ENCODE data around the gene POLR1B.
"Not testable (repeated sequence)": the region's sequence is repeated elsewhere in the genome, so short reads cannot be mapped to it uniquely, and the experiment has no call there.

The POLR1B gene

DNA sequence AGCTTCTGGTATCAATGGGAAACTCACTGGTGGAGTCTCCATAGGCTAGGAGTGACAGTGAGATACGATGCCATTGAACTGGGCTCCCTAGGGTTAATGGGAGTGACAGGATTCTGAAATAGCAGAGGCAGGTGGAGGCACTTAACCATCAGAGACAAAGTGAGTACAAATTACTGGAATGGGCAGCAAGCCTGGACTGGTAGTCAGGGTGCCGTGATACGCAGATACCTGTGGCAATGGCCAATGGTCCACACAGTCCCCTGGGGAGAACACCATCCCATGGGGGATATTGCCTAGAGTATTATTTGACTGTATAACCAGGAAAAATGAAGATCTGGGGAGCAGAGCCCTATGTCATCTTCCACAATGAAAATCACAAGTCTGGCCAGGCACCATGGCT is 59.5 kb downstream of the POLR1B start:
- DNase-seq (ENCODE audit: low read depth), result no peak

- no peak for DNase-seq (ENCODE audit: low read depth)
These were observed 60.7 kb downstream of the POLR1B start for GRCh38 chr2:112602917-112603316.

- no peak for DNase-seq (ENCODE audit: low read depth)
These were observed 61.5 kb downstream of the POLR1B start for GRCh38 chr2:112603731-112604130.

DNA sequence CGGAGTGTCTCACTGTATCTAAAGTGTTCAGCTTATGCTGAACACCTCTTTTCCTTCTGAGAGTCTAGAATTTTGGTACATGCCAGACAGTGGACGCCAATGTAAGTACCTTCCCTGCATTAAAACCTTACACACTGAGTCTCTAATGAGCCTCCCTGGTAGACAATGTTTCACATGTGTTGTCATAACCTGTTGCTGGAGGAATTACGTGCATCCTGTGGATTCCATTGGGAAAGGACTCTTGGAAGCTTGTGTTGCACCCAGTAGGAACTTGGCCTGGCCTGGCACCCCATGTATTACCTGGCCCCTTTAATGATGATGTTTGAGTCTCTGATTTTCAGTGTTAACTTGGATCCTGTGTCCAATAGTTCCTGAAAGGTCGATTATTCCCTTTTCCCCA is 62.7 kb downstream of the POLR1B start:
- no peak for DNase-seq (ENCODE audit: low read depth)

DNA sequence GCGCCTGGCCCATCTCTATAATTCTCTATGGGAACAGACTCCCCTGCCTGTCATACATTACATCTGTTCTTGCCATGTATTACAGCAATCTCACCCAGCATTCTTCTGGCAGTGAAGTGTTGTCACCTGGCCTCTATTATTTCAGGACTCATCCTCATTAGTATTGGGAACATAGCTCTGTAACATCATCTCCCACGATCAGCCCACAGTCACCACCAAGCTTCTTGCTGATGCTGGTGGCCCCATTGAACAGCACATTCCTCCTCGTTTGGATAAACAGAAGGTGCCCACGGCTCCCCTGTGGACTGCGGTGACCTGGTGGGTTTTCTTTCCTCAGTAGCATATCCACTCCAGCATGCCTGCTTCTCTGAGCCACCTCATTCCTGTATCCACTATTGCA is 63.7 kb downstream of the POLR1B start:
- no peak for DNase-seq (ENCODE audit: low read depth)

DNA sequence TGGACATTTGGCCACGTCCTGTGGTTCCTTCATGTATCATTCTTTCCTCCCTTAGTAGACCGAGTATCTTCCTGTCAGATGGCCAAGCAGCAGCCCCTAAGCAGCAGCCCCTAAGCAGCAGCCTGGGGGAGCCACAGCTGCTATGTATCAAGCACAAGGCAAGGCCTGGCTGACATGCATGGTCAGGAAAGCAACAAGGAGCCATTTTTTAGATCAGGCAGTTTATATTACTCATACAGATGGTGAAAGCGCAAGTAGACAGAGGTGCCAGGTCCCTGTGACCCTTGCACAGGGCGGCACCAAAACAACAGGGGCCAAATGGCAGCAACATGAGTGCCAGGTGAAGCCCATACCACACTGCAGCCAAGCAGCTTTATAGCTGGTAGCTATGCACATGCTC is 64.3 kb downstream of the POLR1B start:
- DNase-seq (ENCODE audit: low read depth), result no peak

GRCh38 chr2:112607680-112608438 is 65.6 kb downstream of the POLR1B start:
- DNase-seq (ENCODE audit: low read depth), result no peak

DNA sequence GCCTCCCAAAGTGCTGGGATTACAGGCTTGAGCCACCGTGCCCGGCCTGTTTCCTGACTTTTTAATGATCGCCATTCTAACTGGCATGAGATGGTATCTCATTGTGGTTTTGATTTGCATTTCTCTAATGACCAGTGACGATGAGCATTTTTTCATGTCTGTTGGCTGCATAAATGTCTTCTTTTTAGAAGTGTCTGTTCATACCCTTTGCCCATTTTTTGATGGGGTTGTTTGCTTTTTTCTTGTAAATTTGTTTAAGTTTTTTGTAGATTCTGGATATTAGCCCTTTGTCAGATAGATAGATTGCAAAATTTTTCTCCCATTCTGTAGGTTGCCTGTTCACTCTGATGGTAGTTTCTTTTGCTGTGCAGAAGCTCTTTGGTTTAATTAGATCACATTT is 67.1 kb downstream of the POLR1B start:
- DNase-seq (ENCODE audit: low read depth), result not testable (repeated sequence)

DNA sequence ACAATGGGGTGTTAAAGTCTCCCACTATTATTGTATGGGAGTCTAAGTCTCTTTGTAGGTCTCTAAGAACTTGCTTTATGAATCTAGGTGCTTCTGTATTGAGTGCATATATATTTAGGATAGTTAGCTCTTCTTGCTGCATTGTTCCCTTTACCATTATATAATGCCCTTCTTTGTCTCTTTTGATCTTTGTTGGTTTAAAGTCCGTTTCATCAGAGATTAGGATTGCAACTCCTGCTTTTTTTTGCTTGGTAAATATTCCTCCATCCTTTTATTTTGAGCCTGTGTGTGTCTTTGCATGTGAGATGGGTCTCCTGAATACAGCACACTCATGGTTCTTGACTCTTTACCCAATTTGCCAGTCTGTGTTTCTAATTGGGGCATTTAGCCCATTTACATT is 70.0 kb downstream of the POLR1B start:
- DNase-seq (ENCODE audit: low read depth), result not testable (repeated sequence)

DNA sequence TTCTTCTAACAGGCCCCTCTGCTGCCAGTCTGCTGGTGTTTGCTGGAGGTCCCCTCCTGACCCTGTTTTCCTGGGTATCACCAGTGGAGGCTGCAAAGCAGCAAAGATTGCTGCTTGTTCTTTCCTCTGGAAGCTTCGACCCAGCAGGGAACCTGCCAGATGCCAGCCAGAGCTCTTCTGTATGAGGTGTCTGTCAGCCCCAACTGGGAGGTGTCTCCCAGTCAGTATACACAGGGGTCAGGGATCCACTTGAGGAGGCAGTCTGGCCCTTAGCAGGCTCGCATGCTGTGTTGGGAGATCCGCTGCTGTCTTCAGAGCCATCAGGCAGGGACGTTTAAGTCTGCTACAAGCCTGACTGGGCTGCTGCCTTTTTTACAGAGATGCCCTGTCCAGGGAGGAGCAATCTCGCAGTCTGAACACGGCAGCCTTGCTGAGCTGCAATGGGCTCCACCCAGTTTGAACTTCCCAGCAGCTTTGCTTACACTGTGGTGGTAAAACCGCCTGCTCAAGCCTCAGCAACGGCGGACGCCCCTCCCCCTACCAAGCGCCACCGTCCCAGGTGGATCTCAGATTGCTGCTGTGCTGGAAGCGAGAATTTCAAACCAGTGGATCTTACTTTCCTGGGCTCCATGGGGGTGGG is 72.1 kb downstream of the POLR1B start:
- DNase-seq (ENCODE audit: low read depth), result no peak

DNA sequence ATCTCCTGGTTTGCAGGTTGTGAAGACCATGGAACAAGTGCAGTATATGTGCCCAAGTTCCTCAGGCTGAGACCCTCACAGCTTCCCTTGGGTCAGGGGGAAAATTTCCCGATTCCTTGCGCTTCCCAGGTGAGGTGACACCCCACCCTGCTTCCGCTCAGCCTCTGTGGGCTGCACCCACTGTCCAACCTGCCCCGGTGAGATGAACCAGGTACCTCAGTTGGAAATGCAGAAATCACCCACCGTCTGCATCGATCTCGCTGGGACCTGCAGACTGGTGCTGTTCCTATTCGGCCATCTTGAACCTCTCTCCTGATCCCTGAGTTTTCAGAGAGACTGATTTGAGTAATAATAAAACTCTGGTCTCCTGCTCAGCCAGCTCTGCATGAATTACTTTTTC is 72.8 kb downstream of the POLR1B start:
- DNase-seq (ENCODE audit: low read depth), result no peak

- not testable (repeated sequence) for DNase-seq (ENCODE audit: low read depth)
These were observed 73.5 kb downstream of the POLR1B start for GRCh38 chr2:112615798-112616197.

DNA sequence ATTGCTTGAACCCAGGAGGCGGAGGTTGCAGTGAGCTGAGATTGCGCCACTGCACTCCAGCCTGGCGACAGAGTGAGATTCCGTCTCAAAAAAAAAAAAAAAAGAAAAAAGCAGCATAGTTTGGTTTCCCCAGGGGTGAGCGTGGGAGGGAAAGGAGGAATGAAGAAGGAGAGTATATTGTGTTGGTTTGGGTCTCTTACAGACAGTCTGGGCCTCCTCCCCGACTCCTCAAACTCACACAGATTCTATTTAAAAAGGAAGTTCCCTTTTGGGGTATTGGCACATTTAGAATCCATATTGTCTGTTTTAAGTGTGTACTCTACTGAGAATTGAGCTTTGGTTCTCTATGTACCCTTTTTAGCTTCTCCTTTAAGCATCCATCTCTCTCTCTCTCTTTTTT is 76.1 kb downstream of the POLR1B start:
- DNase-seq (ENCODE audit: low read depth), result no peak

GRCh38 chr2:112621790-112622527 is 79.7 kb downstream of the POLR1B start:
- DNase-seq (ENCODE audit: low read depth), result peak; percentile 84

- DNase-seq (ENCODE audit: low read depth), result peak; percentile 92
These were observed 80.2 kb downstream of the POLR1B start for GRCh38 chr2:112622528-112622849.

DNA sequence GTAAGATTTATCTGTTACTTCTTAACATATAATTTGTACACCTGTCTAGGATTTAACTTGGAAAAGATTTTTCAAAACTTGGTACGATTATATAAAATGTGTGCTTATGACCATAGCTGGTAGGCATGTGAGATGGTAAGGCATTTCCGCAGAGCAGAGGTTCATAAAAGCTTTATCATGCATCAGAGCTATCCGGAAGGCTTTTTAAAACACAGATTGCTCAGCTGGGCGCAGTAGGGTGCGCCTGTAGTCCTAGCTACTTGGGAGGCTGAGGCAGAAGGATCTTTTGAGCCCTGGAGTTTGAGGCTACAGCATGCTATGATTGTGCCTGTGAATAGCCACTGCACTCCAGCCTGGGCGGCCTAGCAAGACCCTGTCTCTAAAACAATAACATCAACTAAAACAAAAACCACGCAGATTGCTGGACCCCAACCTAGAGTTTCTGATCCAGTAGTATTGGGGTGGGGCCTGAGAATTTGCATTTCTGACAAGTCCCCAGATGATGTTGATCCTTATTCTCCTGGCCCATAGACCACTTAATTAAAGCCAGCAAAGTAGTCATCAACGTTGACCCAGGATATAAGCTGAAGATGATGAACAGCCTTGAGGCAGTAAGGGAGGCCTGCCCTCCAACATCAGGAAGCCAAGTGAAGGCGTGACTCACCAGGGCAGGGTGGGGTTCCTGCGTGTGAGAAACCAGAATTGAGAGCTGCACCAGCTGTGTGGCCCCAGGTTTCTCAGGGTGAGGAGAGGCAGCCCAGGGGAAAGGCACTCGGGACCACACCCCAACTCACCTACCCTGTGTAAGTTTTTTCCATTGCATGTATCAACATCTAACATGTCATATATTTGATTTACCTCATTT is 81.9 kb downstream of the POLR1B start:
- DNase-seq (ENCODE audit: low read depth), result peak; percentile 87

DNA sequence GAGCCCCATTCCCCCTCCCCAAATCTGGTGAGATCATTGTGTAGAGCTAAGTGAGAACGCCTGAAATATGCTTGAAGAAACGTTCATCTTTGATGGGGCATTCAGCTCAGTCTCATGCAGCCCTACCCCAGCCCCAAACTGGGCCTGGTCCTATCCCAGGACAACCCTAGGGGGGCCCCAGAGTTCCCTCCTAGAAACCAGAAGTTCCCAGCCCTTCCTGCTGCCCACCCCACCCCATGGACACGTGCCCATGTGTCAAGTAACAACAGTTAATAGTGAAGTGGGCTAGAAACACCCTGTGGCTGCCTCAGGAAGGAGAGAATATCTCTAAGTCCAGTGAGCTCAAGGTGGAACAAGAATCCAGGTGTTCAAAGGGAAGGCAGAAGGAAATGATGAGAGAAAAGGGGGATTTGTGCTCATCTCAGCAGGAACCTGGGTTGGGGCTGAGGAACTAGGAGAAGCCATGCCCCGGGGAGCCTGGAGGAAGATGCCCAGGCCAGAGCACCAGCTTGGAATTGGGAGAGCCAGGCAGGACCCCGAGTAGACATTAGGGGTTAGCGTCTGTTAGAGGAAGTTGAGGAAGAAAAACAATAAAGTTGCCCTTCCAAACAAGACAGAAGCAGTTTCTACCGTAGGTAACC is 83.3 kb downstream of the POLR1B start:
- no peak for DNase-seq (ENCODE audit: low read depth)

DNA sequence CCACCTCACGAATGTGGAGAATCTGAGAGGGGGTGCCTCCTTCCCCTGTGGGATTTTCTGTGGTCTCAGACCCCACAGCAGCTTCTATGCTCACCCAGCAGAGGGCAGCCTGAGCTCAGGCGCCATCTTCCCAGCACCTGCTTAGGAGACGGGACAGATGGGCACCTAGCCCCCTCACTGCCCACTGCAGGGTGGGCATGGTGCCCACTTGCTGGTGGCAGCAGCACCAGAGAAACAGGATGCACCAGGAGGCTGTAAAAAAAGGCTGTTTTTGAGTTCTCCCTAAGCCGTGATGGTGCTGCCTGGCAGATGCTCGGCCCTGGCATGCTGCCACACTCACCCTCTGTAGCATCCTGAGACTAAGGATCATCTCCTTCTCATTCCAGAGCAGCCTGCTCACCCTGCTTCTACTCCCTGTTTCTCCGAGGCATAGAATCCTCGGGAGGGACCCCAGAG is 84.4 kb downstream of the POLR1B start:
- peak; percentile 83 for DNase-seq (ENCODE audit: low read depth)

Measured in EH (cell line).